K562 (cell line): Measurements from ENCODE around the gene KIF26B.
"Not testable (repeated sequence)": the region's sequence is repeated elsewhere in the genome, so short reads cannot be mapped to it uniquely, and the experiment has no call there.

ENCODE experiments used
- BRD4 ChIP-seq: fragments of 200-600 bp; sonication (generic); IDR thresholded peaks from 2 replicates; pipeline ENCODE4 v1.6.1; 2017; ENCODE audit warnings: inconsistent platforms
- CREBBP ChIP-seq: IDR thresholded peaks from one replicate; pipeline ENCODE4 v1.6.1; 2012; ENCODE audit warnings: low read depth, mild to moderate bottlenecking, control low read depth, inconsistent platforms, low read length
- CTCF ChIP-seq, 3 experiments: IDR thresholded peaks in 2 of 3; conservative IDR thresholded peaks in 1 of 3; 2 replicates each; pipeline ENCODE4 v1.5.1; 2011 to 2012; ENCODE audit warnings: low read length in 3 of 3, mild to moderate bottlenecking in 3 of 3, control low read depth in 2 of 3, improper control_type of control experiment in 1 of 3, inconsistent platforms in 1 of 3, low read depth in 1 of 3, mixed read lengths in 1 of 3, moderate library complexity in 1 of 3; ENCODE audit not compliant: insufficient read depth in 2 of 3
- ETV5 ChIP-seq: sonication (generic); formaldehyde crosslinking; IDR thresholded peaks from 2 replicates; pipeline ENCODE4 v1.4.0; 2020; ENCODE audit warnings: low read depth, mild to moderate bottlenecking, missing genetic modification reagents
- FOXK2 ChIP-seq, 2 experiments: fragments of 450-650 bp; IDR thresholded peaks in 1 of 2; conservative IDR thresholded peaks in 1 of 2; 2 replicates each; pipeline ENCODE4 v1.6.1; 2016; ENCODE audit warnings: low read depth in 2 of 2, mild to moderate bottlenecking in 1 of 2
- HMGXB4 ChIP-seq: sonication (generic); formaldehyde crosslinking; IDR thresholded peaks from 2 replicates; pipeline ENCODE4 v1.8.1; 2023; ENCODE audit warnings: mild to moderate bottlenecking, missing genetic modification reagents
- KDM1A ChIP-seq, 2 experiments: fragments of 450-650 bp; IDR thresholded peaks; 2 replicates each; pipeline ENCODE4 v1.6.1; 2016; ENCODE audit warnings: mild to moderate bottlenecking in 2 of 2
- MYC ChIP-seq, 2 experiments: fragments of 250-450 bp in 1 of 2; sonication (Bioruptor Pico) in 1 of 2; IDR thresholded peaks; 2 replicates each; pipeline versions ENCODE4 v1.5.1 to v1.6.1; 2012 to 2021; ENCODE audit warnings: low read depth in 2 of 2, borderline replicate concordance in 1 of 2, improper control_type of control experiment in 1 of 2, low read length in 1 of 2, mild to moderate bottlenecking in 1 of 2, moderate library complexity in 1 of 2
- RAD51 ChIP-seq: fragments of 450-650 bp; IDR thresholded peaks from 2 replicates; pipeline ENCODE4 v1.7.1; 2016; ENCODE audit warnings: low read depth, mild to moderate bottlenecking, borderline replicate concordance
- TAF1 ChIP-seq: IDR thresholded peaks from 2 replicates; pipeline ENCODE4 v1.6.1; 2011; ENCODE audit warnings: mild to moderate bottlenecking, low read length, moderate library complexity; ENCODE audit not compliant: insufficient read depth, control insufficient read depth, severe bottlenecking; ENCODE audit errors: extremely low read depth
- TBP ChIP-seq: optimal IDR thresholded peaks from 2 replicates; pipeline ENCODE3; 2011; ENCODE audit warnings: low read depth, low read length, improper control_type of control experiment
- ZBTB7A ChIP-seq: IDR thresholded peaks from 2 replicates; pipeline ENCODE4 v1.6.1; 2011; ENCODE audit warnings: low read depth, mild to moderate bottlenecking, low read length, moderate library complexity, borderline replicate concordance; ENCODE audit not compliant: control insufficient read depth
- ZMIZ1 ChIP-seq, 2 experiments: fragments of 150-350 bp in 1 of 2; IDR thresholded peaks; 2 replicates each; pipeline ENCODE4 v1.6.1; 2012 to 2016; ENCODE audit warnings: low read depth in 2 of 2, low read length in 2 of 2, mild to moderate bottlenecking in 1 of 2, moderate library complexity in 1 of 2

GRCh38 chr1:245359101-245359680 is 204.4 kb downstream of the KIF26B start:
- TF ChIP-seq ETV5 (CRISPR knock-in tag); HMGXB4 (CRISPR knock-in tag); CTCF (IDR thresholded peaks at IDR 0.05 in 2 of 3, conservative IDR thresholded peaks at IDR 0.05 in 1 of 3; ENCODE audit: insufficient read depth in 2 of 3, low read depth in 1 of 3, low read length in 3 of 3); BRD4; KDM1A (IDR thresholded peaks at IDR 0.05); TAF1; FOXK2 (conservative IDR thresholded peaks at IDR 0.05 in 1 of 2, IDR thresholded peaks at IDR 0.05 in 1 of 2; ENCODE audit: low read depth in 2 of 2); ZMIZ1 (IDR thresholded peaks at IDR 0.05; ENCODE audit: low read depth in 2 of 2, low read length in 2 of 2); TBP; ZBTB7A; CREBBP; RAD51; MYC (IDR thresholded peaks at IDR 0.05; ENCODE audit: low read depth, low read length); MYC (CRISPR knock-in tag; IDR thresholded peaks at IDR 0.05; ENCODE audit: borderline replicate concordance, low read depth): not testable (repeated sequence)
